CD14-positive monocyte (primary cell): ENCODE results near the gene RFLNA. TPM values are rescaled to one million over a fixed set of nuclear protein-coding genes. Genes with fewer than 3 reads are reported as not detected.
A peak's percentile ranks its signal among the peaks of the same experiment; 100 is the strongest.

Experiments used
- DNase-seq, 3 donors: peaks; one replicate each; pipeline ENCODE4 v3.0.0-alpha.2; 2011 to 2022
- H2AFZ ChIP-seq: 2 replicates; pipeline ENCODE4 v1.6.0; 2012; ENCODE audit warnings: mild to moderate bottlenecking, low read depth, low read length, inconsistent platforms; ENCODE audit not compliant: insufficient read depth, poor library complexity, severe bottlenecking
- H3K27ac ChIP-seq, 2 donors: 1 replicate in 1 of 2; 2 replicates in 1 of 2; pipeline ENCODE4 v1.5.1; 2012 to 2013; ENCODE audit warnings: low read length in 2 of 2, control low read depth in 1 of 2, inconsistent platforms in 1 of 2, low read depth in 1 of 2, mild to moderate bottlenecking in 1 of 2
- H3K27me3 ChIP-seq, 2 donors: one replicate each; pipeline versions ENCODE4 v1.6.0 to v1.6.1; 2011 to 2013; ENCODE audit warnings: low read length in 2 of 2; ENCODE audit not compliant: control insufficient read depth in 2 of 2, insufficient read depth in 2 of 2
- H3K36me3 ChIP-seq, 2 donors: replicated peaks in 1 of 2; 1 replicate in 1 of 2; 2 replicates in 1 of 2; pipeline versions ENCODE4 v1.5.1 to v1.6.1; 2012 to 2013; ENCODE audit warnings: low read length in 2 of 2, control low read depth in 1 of 2, inconsistent platforms in 1 of 2, mild to moderate bottlenecking in 1 of 2; ENCODE audit not compliant: insufficient read depth in 2 of 2, control insufficient read depth in 1 of 2
- H3K4me1 ChIP-seq, 2 donors: 1 replicate in 1 of 2; 2 replicates in 1 of 2; pipeline versions ENCODE4 v1.5.1 to v1.6.1; 2012 to 2013; ENCODE audit warnings: low read length in 2 of 2, control low read depth in 1 of 2, inconsistent platforms in 1 of 2, mild to moderate bottlenecking in 1 of 2, moderate library complexity in 1 of 2; ENCODE audit not compliant: insufficient read depth in 2 of 2, control insufficient read depth in 1 of 2
- H3K4me2 ChIP-seq: replicated peaks from 2 replicates; pipeline ENCODE3; 2012; ENCODE audit warnings: low read length, moderate library complexity, mild to moderate bottlenecking; ENCODE audit not compliant: poor library complexity, severe bottlenecking; ENCODE audit errors: extremely low read depth
- H3K4me3 ChIP-seq, 3 experiments: fragments of 200-600 bp in 1 of 3; sonication (generic) in 1 of 3; replicated peaks in 1 of 3; 1 replicate in 2 of 3; 2 replicates in 1 of 3; pipeline ENCODE4 v1.5.1; 2011 to 2013; ENCODE audit warnings: low read length in 3 of 3, mild to moderate bottlenecking in 3 of 3, control low read depth in 2 of 3, low read depth in 2 of 3, inconsistent platforms in 1 of 3, moderate library complexity in 1 of 3
- H3K79me2 ChIP-seq: 2 replicates; pipeline ENCODE4 v1.6.0; 2012; ENCODE audit warnings: mild to moderate bottlenecking, control low read depth, inconsistent platforms, low read length, moderate library complexity; ENCODE audit not compliant: insufficient read depth
- H3K9ac ChIP-seq: 2 replicates; pipeline ENCODE4 v1.6.0; 2017; ENCODE audit warnings: low read length, mild to moderate bottlenecking; ENCODE audit not compliant: insufficient read depth, poor library complexity, severe bottlenecking
- H3K9me3 ChIP-seq, 2 donors: replicated peaks in 1 of 2; 1 replicate in 1 of 2; 2 replicates in 1 of 2; pipeline versions ENCODE4 v1.5.1 to v1.6.1; 2012 to 2013; ENCODE audit warnings: low read length in 2 of 2, control low read depth in 1 of 2; ENCODE audit not compliant: control insufficient read depth in 1 of 2, insufficient read depth in 1 of 2
- H4K20me1 ChIP-seq: 2 replicates; pipeline ENCODE4 v1.6.0; 2012; ENCODE audit warnings: mild to moderate bottlenecking, low read length, control low read depth, moderate library complexity; ENCODE audit not compliant: insufficient read depth
- H3K27ac Mint-ChIP-seq, 7 donors: one replicate each; pipeline ENCODE4 v1.8.0; 2020; ENCODE audit warnings: mild to moderate bottlenecking in 7 of 7, mixed read lengths in 7 of 7, moderate library complexity in 6 of 7, inconsistent platforms in 2 of 7
- H3K27me3 Mint-ChIP-seq, 3 donors: one replicate each; pipeline ENCODE4 v1.8.0; 2021 to 2022; ENCODE audit warnings: low read depth in 3 of 3, mild to moderate bottlenecking in 3 of 3, mixed read lengths in 3 of 3, moderate library complexity in 3 of 3, inconsistent platforms in 1 of 3
- H3K36me3 Mint-ChIP-seq, 2 donors: one replicate each; pipeline ENCODE4 v1.8.0; 2020; ENCODE audit warnings: mixed read lengths in 2 of 2, inconsistent platforms in 1 of 2, mild to moderate bottlenecking in 1 of 2
- H3K4me1 Mint-ChIP-seq: one replicate; pipeline ENCODE4 v1.8.0; 2020; ENCODE audit warnings: mild to moderate bottlenecking, mixed read lengths
- H3K4me3 Mint-ChIP-seq, 2 donors: one replicate each; pipeline ENCODE4 v1.8.0; 2020; ENCODE audit warnings: mild to moderate bottlenecking in 2 of 2, mixed read lengths in 2 of 2, moderate library complexity in 1 of 2
- H3K9me3 Mint-ChIP-seq, 7 donors: one replicate each; pipeline ENCODE4 v1.8.0; 2020 to 2022; ENCODE audit warnings: mixed read lengths in 7 of 7, mild to moderate bottlenecking in 6 of 7, moderate library complexity in 6 of 7, inconsistent platforms in 2 of 7
- CTCF ChIP-seq: fragments of 200-600 bp; IDR thresholded peaks from one replicate; pipeline ENCODE4 v1.8.0; 2022; ENCODE audit warnings: antibody characterized with exemption, mild to moderate bottlenecking
- WGBS: methylation state at CpG from one replicate; pipeline ENCODE4 v1.1.5; 2013; ENCODE audit warnings: missing lambda C conversion rate; ENCODE audit not compliant: insufficient coverage; 5-methylcytosine and 5-hydroxymethylcytosine counted together
- intact Hi-C, 2 donors: fragments of 100-400 bp; cut with micrococcal nuclease; formaldehyde crosslinking; loops; one replicate each; pipeline versions ENCODE4 v1.15.0 to v1.15.1; 2023
- polyA plus RNA-seq, 3 donors: library from polyadenylated mRNA; depleted of rRNA in 1 of 3; unstranded in 2 of 3; stranded (reverse) in 1 of 3; fragments of 300-500 nt in 2 of 3; fragments of >200 nt in 1 of 3; fragmentation: Illumina TruSeq in 2 of 3; gene quantifications; 1 replicate in 2 of 3; 2 replicates in 1 of 3; pipeline ENCODE4 v1.2.3, GENCODE V29; 2012 to 2021

Gene RFLNA
- polyA plus RNA-seq, 3 donors: not detected

- H3K27me3 Mint-ChIP-seq: peaks cover 5 to 23% (median 18%) of the 10 kb centered on the region in 3 donors
- TF ChIP-seq CTCF: no peak
- Histone ChIP-seq H3K4me1 (no peaks in the 10 kb centered on the region), H3K4me3 (no peak overlapping the region), H3K9me3 (peaks cover 2 to 3% of the 10 kb centered on the region in 2 donors), H2AFZ (no peak overlapping the region), H3K79me2 (no peaks in the 10 kb centered on the region), H3K36me3 (no peaks in the 10 kb centered on the region), H3K9ac (no peak overlapping the region), H3K4me2 (no peak overlapping the region), H3K27ac (no peak overlapping the region), H3K27me3 (peaks cover 0 to 4% of the 10 kb centered on the region in 2 donors), H4K20me1 (no peaks in the 10 kb centered on the region)
- DNase-seq: no peak
- H3K4me1 Mint-ChIP-seq: peaks cover 3% of the 10 kb centered on the region
- no peak overlapping the region for H3K4me3 Mint-ChIP-seq
- 95% methylated on average over 11 of the region's 11 CpGs for WGBS
- H3K36me3 Mint-ChIP-seq: no peaks in the 10 kb centered on the region
- intact Hi-C loops: no loop called here
- H3K9me3 Mint-ChIP-seq: peaks cover 2 to 8% (median 4%) of the 10 kb centered on the region in 7 donors
- no peak overlapping the region for H3K27ac Mint-ChIP-seq
Observed at GRCh38 chr12:124279315-124279714, 15.6 kb upstream of the RFLNA start.

DNA sequence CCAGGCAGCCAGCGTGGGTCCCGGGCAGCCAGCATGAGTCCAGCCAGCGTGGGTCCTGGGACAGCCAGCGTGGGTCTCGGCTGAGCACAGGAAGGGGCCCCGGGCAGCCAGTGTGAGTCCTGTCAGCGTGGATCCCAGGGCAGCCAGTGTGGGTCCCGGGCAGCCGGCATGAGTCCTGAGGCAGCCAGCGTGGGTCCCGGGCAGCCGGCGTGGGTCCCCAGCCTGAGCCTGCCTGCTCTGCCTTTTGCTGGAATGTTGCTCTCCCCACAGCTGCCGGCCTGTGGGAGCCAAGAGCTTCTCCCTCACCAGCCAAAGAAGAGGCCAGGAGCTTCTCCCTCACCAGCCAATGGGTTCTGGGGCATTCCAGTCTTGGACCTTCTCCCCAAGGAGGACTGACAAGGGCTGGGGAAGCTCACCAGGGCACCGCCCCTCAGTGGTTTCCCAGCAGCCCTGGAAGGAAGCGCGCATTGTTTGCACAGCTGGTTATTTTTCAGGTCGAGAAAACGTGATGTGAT, 15.0 kb upstream of the RFLNA start:
- no peaks in the 10 kb centered on the region for H3K36me3 Mint-ChIP-seq
- H3K9me3 Mint-ChIP-seq: peaks cover 6 to 14% (median 10%) of the 10 kb centered on the region in 7 donors
- H2AFZ ChIP-seq: no peak overlapping the region
- H3K27me3 Mint-ChIP-seq: peaks cover 5 to 23% (median 19%) of the 10 kb centered on the region in 3 donors
- no peak overlapping the region for H3K4me2 ChIP-seq
- no peak for DNase-seq
- peaks cover 3% of the 10 kb centered on the region for H3K4me1 Mint-ChIP-seq
- H3K36me3 ChIP-seq: no peaks in the 10 kb centered on the region
- H3K27me3 ChIP-seq: peaks cover 0 to 4% of the 10 kb centered on the region in 2 donors
- H3K4me3 ChIP-seq: no peak overlapping the region
- no peak overlapping the region for H3K9ac ChIP-seq
- TF ChIP-seq CTCF: no peak
- peak overlapping the region in 1 of 2 donors; percentile 54 for H3K4me3 Mint-ChIP-seq
- H3K27ac Mint-ChIP-seq: peak overlapping the region in 1 of 7 donors; percentile 33
- H4K20me1 ChIP-seq: no peaks in the 10 kb centered on the region
- peaks cover 7 to 9% of the 10 kb centered on the region in 2 donors for H3K9me3 ChIP-seq
- H3K4me1 ChIP-seq: no peaks in the 10 kb centered on the region
- intact Hi-C loops: no loop called here
- 35% methylated on average over 14 of the region's 19 CpGs for WGBS
- H3K27ac ChIP-seq: no peak overlapping the region
- no peaks in the 10 kb centered on the region for H3K79me2 ChIP-seq
